Measurements from ENCODE around the gene FBN2.

FBN2 gene

GRCh38 chr5:128318691-128319090 lies 219.4 kb downstream of the FBN2 start:
- TF ChIP-seq, protein P1, sequence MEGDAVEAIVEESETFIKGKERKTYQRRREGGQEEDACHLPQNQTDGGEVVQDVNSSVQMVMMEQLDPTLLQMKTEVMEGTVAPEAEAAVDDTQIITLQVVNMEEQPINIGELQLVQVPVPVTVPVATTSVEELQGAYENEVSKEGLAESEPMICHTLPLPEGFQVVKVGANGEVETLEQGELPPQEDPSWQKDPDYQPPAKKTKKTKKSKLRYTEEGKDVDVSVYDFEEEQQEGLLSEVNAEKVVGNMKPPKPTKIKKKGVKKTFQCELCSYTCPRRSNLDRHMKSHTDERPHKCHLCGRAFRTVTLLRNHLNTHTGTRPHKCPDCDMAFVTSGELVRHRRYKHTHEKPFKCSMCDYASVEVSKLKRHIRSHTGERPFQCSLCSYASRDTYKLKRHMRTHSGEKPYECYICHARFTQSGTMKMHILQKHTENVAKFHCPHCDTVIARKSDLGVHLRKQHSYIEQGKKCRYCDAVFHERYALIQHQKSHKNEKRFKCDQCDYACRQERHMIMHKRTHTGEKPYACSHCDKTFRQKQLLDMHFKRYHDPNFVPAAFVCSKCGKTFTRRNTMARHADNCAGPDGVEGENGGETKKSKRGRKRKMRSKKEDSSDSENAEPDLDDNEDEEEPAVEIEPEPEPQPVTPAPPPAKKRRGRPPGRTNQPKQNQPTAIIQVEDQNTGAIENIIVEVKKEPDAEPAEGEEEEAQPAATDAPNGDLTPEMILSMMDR (IDR thresholded peaks at IDR 0.05; ENCODE audit: low read depth, low read length): no peak
- no peak for DNase-seq (ENCODE audit: extremely low read depth, low read depth)

DNA sequence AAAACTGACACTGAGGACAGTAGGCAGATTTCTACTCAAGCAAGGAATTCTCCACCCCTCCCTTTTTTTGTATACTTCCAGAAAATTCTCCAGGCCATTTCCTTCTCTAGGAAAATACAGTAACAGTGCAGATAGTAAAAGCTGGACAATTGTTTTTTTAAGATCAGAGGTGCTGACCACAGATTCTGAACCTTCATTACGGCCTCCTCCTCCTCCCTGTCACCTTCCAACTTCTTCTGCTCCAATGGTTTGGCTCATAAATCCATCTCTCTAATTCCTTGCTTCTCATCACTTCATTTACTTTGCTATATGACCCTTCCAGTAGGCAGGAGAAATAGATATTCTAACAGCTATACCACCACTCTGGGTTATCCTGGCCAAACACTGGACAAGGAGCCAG lies 220.6 kb downstream of the FBN2 start:
- TF ChIP-seq, protein P1 (IDR thresholded peaks at IDR 0.05; ENCODE audit: low read depth, low read length): no peak
- DNase-seq (ENCODE audit: extremely low read depth, low read depth): no peak

DNA sequence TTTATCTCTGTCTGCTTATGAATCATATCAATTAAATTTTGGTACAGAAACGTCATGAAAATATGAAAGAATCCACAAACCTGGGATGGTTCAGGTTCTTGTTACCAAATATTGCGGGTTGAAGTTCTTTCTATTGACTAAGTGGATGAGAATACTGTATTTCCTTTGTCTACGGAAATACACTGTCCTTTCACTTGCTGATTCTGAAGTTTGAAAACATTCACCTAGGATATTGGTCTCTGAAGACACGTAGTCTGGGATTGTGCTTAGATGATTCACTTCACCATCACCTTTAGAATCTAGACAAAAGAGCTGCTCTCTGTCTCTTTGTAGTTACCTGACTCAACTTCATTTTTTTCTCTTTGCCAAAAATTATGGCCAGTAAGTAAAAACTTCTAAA lies 222.4 kb downstream of the FBN2 start:
- DNase-seq (ENCODE audit: extremely low read depth, low read depth): no peak
- TF ChIP-seq, protein P1 (IDR thresholded peaks at IDR 0.05; ENCODE audit: low read depth, low read length): no peak

- TF ChIP-seq, protein P1 (IDR thresholded peaks at IDR 0.05; ENCODE audit: low read depth, low read length): no peak
- no peak for DNase-seq (ENCODE audit: extremely low read depth, low read depth)
Measured at GRCh38 chr5:128305341-128305740, 232.7 kb downstream of the FBN2 start.

- TF ChIP-seq, protein P1 (IDR thresholded peaks at IDR 0.05; ENCODE audit: low read depth, low read length): no peak
- DNase-seq (ENCODE audit: extremely low read depth, low read depth): no peak
Measured at GRCh38 chr5:128304791-128305190, 233.3 kb downstream of the FBN2 start.

- DNase-seq (ENCODE audit: extremely low read depth, low read depth): no peak
- TF ChIP-seq, protein P1 (IDR thresholded peaks at IDR 0.05; ENCODE audit: low read depth, low read length): no peak
Measured at GRCh38 chr5:128304088-128304487, 234.0 kb downstream of the FBN2 start.

DNA sequence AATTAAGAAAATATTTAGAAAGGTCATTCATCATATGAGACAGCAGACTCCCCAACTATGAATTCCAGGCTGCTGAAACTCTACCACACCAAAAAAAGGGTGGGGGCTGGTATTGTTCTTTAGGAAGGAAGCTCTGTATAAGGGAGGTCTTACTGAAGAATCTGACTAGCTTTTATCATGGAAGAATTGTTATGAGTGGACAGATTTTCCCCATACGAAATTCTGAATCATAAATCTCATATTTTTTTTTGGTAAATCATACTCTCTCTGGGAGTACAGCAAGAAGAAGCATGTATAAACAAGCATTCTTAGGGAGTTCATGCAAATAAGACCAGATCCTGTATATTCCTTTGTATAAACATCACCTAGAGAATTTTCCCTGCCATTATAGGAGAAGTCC lies 234.5 kb downstream of the FBN2 start:
- TF ChIP-seq, protein P1 (IDR thresholded peaks at IDR 0.05; ENCODE audit: low read depth, low read length): no peak
- DNase-seq (ENCODE audit: extremely low read depth, low read depth): no peak
